Measurements from ENCODE around the gene DDX1.
A peak's percentile ranks its signal among the peaks of the same experiment; 100 is the strongest.

The DDX1 gene

GRCh38 chr2:15568874-15569273 lies 22.8 kb upstream of the DDX1 start:
- Histone ChIP-seq H3K14ac (ENCODE audit: low read length in 2 of 2) (no peak overlapping the region), H3K27me3 (ENCODE audit: control insufficient read depth in 1 of 2, insufficient read depth in 1 of 2, low read length in 2 of 2) (no peaks in the 10 kb centered on the region), H2BK5ac (ENCODE audit: low read depth, low read length, poor library complexity, severe bottlenecking) (no peak overlapping the region), H3K4me3 (ENCODE audit: insufficient read depth in 1 of 2, low read depth in 1 of 2, low read length in 2 of 2) (no peak overlapping the region), H2BK12ac (ENCODE audit: low read length in 2 of 2) (no peak overlapping the region), H3K9me3 (ENCODE audit: control insufficient read depth, low read length) (no peaks in the 10 kb centered on the region), H3K23ac (ENCODE audit: low read length in 2 of 2) (no peak overlapping the region), H3K36me3 (ENCODE audit: control insufficient read depth in 1 of 2, insufficient read depth in 2 of 2, low read depth in 1 of 2, low read length in 2 of 2) (no peaks in the 10 kb centered on the region), H3K79me1 (replicated peaks; ENCODE audit: low read length, poor library complexity, severe bottlenecking) (no peaks in the 10 kb centered on the region), H3K18ac (ENCODE audit: low read depth in 1 of 2, low read length in 2 of 2) (no peak overlapping the region), H4K8ac (ENCODE audit: low read length) (no peak overlapping the region), H3K4me2 (ENCODE audit: low read length, poor library complexity, severe bottlenecking) (no peak overlapping the region), H2AFZ (ENCODE audit: low read depth, low read length) (no peak overlapping the region), H3K4ac (ENCODE audit: low read depth in 1 of 2, low read length in 2 of 2) (no peak overlapping the region), H3K4me1 (ENCODE audit: control insufficient read depth, insufficient read depth, low read depth, low read length) (no peaks in the 10 kb centered on the region), H3K9ac (ENCODE audit: low read length) (no peak overlapping the region), H2BK15ac (ENCODE audit: low read depth, poor library complexity, severe bottlenecking) (no peak overlapping the region), H2BK120ac (ENCODE audit: low read depth, low read length) (no peak overlapping the region), H4K91ac (ENCODE audit: low read length) (no peak overlapping the region), H2AK5ac (ENCODE audit: low read length, severe bottlenecking) (no peak overlapping the region), H3K27ac (ENCODE audit: low read length, poor library complexity, severe bottlenecking) (no peak overlapping the region)
- no peak for DNase-seq
- WGBS: 93% methylated on average over 9 of the region's 12 CpGs

GRCh38 chr2:15570104-15570503 lies 21.6 kb upstream of the DDX1 start:
- Histone ChIP-seq H3K9me3 (ENCODE audit: control insufficient read depth, low read length) (no peaks in the 10 kb centered on the region), H2AFZ (ENCODE audit: low read depth, low read length) (no peak overlapping the region), H3K36me3 (ENCODE audit: control insufficient read depth in 1 of 2, insufficient read depth in 2 of 2, low read depth in 1 of 2, low read length in 2 of 2) (no peaks in the 10 kb centered on the region), H4K91ac (ENCODE audit: low read length) (no peak overlapping the region), H3K79me1 (replicated peaks; ENCODE audit: low read length, poor library complexity, severe bottlenecking) (no peaks in the 10 kb centered on the region), H2BK5ac (ENCODE audit: low read depth, low read length, poor library complexity, severe bottlenecking) (no peak overlapping the region), H2BK120ac (ENCODE audit: low read depth, low read length) (no peak overlapping the region), H2BK12ac (ENCODE audit: low read length in 2 of 2) (no peak overlapping the region), H3K23ac (ENCODE audit: low read length in 2 of 2) (no peak overlapping the region), H2BK15ac (ENCODE audit: low read depth, poor library complexity, severe bottlenecking) (no peak overlapping the region), H3K4me3 (ENCODE audit: insufficient read depth in 1 of 2, low read depth in 1 of 2, low read length in 2 of 2) (no peak overlapping the region), H4K8ac (ENCODE audit: low read length) (no peak overlapping the region), H3K27me3 (ENCODE audit: control insufficient read depth in 1 of 2, insufficient read depth in 1 of 2, low read length in 2 of 2) (no peaks in the 10 kb centered on the region), H3K27ac (ENCODE audit: low read length, poor library complexity, severe bottlenecking) (no peak overlapping the region), H3K4me2 (ENCODE audit: low read length, poor library complexity, severe bottlenecking) (no peak overlapping the region), H3K4ac (ENCODE audit: low read depth in 1 of 2, low read length in 2 of 2) (no peak overlapping the region), H3K4me1 (ENCODE audit: control insufficient read depth, insufficient read depth, low read depth, low read length) (no peaks in the 10 kb centered on the region), H3K14ac (ENCODE audit: low read length in 2 of 2) (no peak overlapping the region), H2AK5ac (ENCODE audit: low read length, severe bottlenecking) (no peak overlapping the region), H3K18ac (ENCODE audit: low read depth in 1 of 2, low read length in 2 of 2) (no peak overlapping the region), H3K9ac (ENCODE audit: low read length) (no peak overlapping the region)
- no peak for DNase-seq
- 98% methylated on average over 5 of the region's 5 CpGs for WGBS

- Histone ChIP-seq H3K27ac (ENCODE audit: low read length, poor library complexity, severe bottlenecking) (no peak overlapping the region), H3K14ac (ENCODE audit: low read length in 2 of 2) (no peak overlapping the region), H3K4me3 (ENCODE audit: insufficient read depth in 1 of 2, low read depth in 1 of 2, low read length in 2 of 2) (no peak overlapping the region), H2BK15ac (ENCODE audit: low read depth, poor library complexity, severe bottlenecking) (no peak overlapping the region), H3K9ac (ENCODE audit: low read length) (no peak overlapping the region), H3K23ac (ENCODE audit: low read length in 2 of 2) (no peak overlapping the region), H4K91ac (ENCODE audit: low read length) (no peak overlapping the region), H3K79me1 (replicated peaks; ENCODE audit: low read length, poor library complexity, severe bottlenecking) (no peaks in the 10 kb centered on the region), H2BK5ac (ENCODE audit: low read depth, low read length, poor library complexity, severe bottlenecking) (no peak overlapping the region), H3K4ac (ENCODE audit: low read depth in 1 of 2, low read length in 2 of 2) (no peak overlapping the region), H2AFZ (ENCODE audit: low read depth, low read length) (no peak overlapping the region), H3K27me3 (ENCODE audit: control insufficient read depth in 1 of 2, insufficient read depth in 1 of 2, low read length in 2 of 2) (no peaks in the 10 kb centered on the region), H3K36me3 (ENCODE audit: control insufficient read depth in 1 of 2, insufficient read depth in 2 of 2, low read depth in 1 of 2, low read length in 2 of 2) (no peaks in the 10 kb centered on the region), H3K9me3 (ENCODE audit: control insufficient read depth, low read length) (no peaks in the 10 kb centered on the region), H3K18ac (ENCODE audit: low read depth in 1 of 2, low read length in 2 of 2) (no peak overlapping the region), H2BK120ac (ENCODE audit: low read depth, low read length) (no peak overlapping the region), H3K4me1 (ENCODE audit: control insufficient read depth, insufficient read depth, low read depth, low read length) (no peaks in the 10 kb centered on the region), H2BK12ac (ENCODE audit: low read length in 2 of 2) (no peak overlapping the region), H2AK5ac (ENCODE audit: low read length, severe bottlenecking) (no peak overlapping the region), H3K4me2 (ENCODE audit: low read length, poor library complexity, severe bottlenecking) (no peak overlapping the region), H4K8ac (ENCODE audit: low read length) (peak overlapping the region; percentile 54)
- peak; percentile 24 for DNase-seq
- 25% methylated on average over 3 of the region's 3 CpGs for WGBS
Measured at GRCh38 chr2:15571729-15572128, 19.9 kb upstream of the DDX1 start.

GRCh38 chr2:15577071-15577735 lies 14.5 kb upstream of the DDX1 start:
- WGBS: 24% methylated on average over 7 of the region's 7 CpGs
- Histone ChIP-seq H3K27me3 (ENCODE audit: control insufficient read depth in 1 of 2, insufficient read depth in 1 of 2, low read length in 2 of 2) (no peaks in the 10 kb centered on the region), H2BK120ac (ENCODE audit: low read depth, low read length) (no peak overlapping the region), H2BK12ac (ENCODE audit: low read length in 2 of 2) (no peak overlapping the region), H2BK15ac (ENCODE audit: low read depth, poor library complexity, severe bottlenecking) (no peak overlapping the region), H3K4me3 (ENCODE audit: insufficient read depth in 1 of 2, low read depth in 1 of 2, low read length in 2 of 2) (no peak overlapping the region), H3K23ac (ENCODE audit: low read length in 2 of 2) (no peak overlapping the region), H3K4me1 (ENCODE audit: control insufficient read depth, insufficient read depth, low read depth, low read length) (peaks cover 2% of the 10 kb centered on the region), H3K9ac (ENCODE audit: low read length) (no peak overlapping the region), H2AK5ac (ENCODE audit: low read length, severe bottlenecking) (no peak overlapping the region), H3K27ac (ENCODE audit: low read length, poor library complexity, severe bottlenecking) (no peak overlapping the region), H3K18ac (ENCODE audit: low read depth in 1 of 2, low read length in 2 of 2) (no peak overlapping the region), H3K14ac (ENCODE audit: low read length in 2 of 2) (no peak overlapping the region), H2AFZ (ENCODE audit: low read depth, low read length) (no peak overlapping the region), H4K8ac (ENCODE audit: low read length) (no peak overlapping the region), H4K91ac (ENCODE audit: low read length) (no peak overlapping the region), H3K4ac (ENCODE audit: low read depth in 1 of 2, low read length in 2 of 2) (no peak overlapping the region), H3K9me3 (ENCODE audit: control insufficient read depth, low read length) (no peaks in the 10 kb centered on the region), H3K4me2 (ENCODE audit: low read length, poor library complexity, severe bottlenecking) (no peak overlapping the region), H3K36me3 (ENCODE audit: control insufficient read depth in 1 of 2, insufficient read depth in 2 of 2, low read depth in 1 of 2, low read length in 2 of 2) (no peaks in the 10 kb centered on the region), H3K79me1 (replicated peaks; ENCODE audit: low read length, poor library complexity, severe bottlenecking) (no peaks in the 10 kb centered on the region), H2BK5ac (ENCODE audit: low read depth, low read length, poor library complexity, severe bottlenecking) (no peak overlapping the region)
- peak; percentile 81 for DNase-seq
